ENCODE results near the gene CUBN. TPM values are rescaled to one million over a fixed set of nuclear protein-coding genes. Genes with fewer than 3 reads are reported as not detected.

CUBN gene
- total RNA-seq, 1 experiment from 2014 or later, result 1.3 TPM

- Histone ChIP-seq H3K27ac (ENCODE audit: low read length) (peak overlapping the region; percentile 59; the same call in 1 of the 2 replicates), H3K4me1 (ENCODE audit: control insufficient read depth, insufficient read depth, low read length) (no peaks in the 10 kb centered on the region), H3K4me3 (ENCODE audit: low read depth in 2 of 2, low read length in 2 of 2) (no peak overlapping the region), H3K27me3 (ENCODE audit: control insufficient read depth, insufficient read depth, low read length) (no peaks in the 10 kb centered on the region), H3K9me3 (ENCODE audit: control insufficient read depth, insufficient read depth, low read depth, low read length) (peaks cover 4% of the 10 kb centered on the region; the same call in 1 of the 2 replicates), H3K36me3 (ENCODE audit: control insufficient read depth, insufficient read depth, low read length) (no peaks in the 10 kb centered on the region)
- intact Hi-C loops (cut with micrococcal nuclease; ENCODE audit: unreplicated experiment), result no loop called here
- in situ Hi-C loops (cut with HindIII; ENCODE audit: low pct_unique_long_range_greater_than_20kb, low sequenced_read_pairs), result no loop called here
- POLR2A ChIA-PET, result no interaction called here
- no peak for DNase-seq (ENCODE audit: low read depth, low spot score)
- BruUV-seq (replicated peaks), result no TSS peak
- no peak for TF ChIP-seq CTCF (IDR thresholded peaks at IDR 0.05)
- no peak for TF ChIP-seq TCF7L2 (IDR thresholded peaks at IDR 0.05; ENCODE audit: low read depth, low read length)
- TF ChIP-seq REST (IDR thresholded peaks at IDR 0.05; ENCODE audit: insufficient read depth in 1 of 2, low read depth in 2 of 2, low read length in 1 of 2), result no peak
- TF ChIP-seq SIN3A (IDR thresholded peaks at IDR 0.05; ENCODE audit: borderline replicate concordance, insufficient read depth, low read depth, low read length), result no peak
- TF ChIP-seq POLR2AphosphoS5 (IDR thresholded peaks at IDR 0.05; ENCODE audit: low read depth, low read length), result no peak
- CTCF ChIA-PET, result no interaction called here
- no peak for ATAC-seq
These were observed 119.1 kb downstream of the CUBN start for GRCh38 chr10:17010363-17011145.

DNA sequence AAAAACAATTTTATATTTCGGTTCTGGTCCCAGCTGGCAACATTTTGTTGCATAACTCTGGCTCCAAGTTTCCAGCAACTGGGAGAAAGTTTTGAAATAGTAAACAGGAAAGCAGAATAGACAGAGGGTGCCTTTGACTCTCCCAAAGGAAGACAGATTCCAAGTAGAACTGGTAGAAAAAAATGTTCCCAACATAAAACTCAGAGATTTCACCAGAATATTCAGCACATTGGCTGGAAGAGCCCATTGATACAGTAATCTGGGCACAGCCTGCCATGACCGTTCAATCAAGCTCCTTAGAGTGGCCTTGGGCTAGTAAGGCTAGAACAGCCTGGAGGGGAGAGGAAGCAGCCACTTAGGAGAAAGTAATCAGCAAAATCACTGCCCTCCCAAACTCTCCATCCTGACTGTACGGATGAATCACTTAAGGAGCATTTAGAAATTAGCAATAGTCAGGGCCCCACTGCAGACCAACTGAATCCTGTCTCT lies 120.4 kb downstream of the CUBN start:
- TF ChIP-seq REST (IDR thresholded peaks at IDR 0.05; ENCODE audit: insufficient read depth in 1 of 2, low read depth in 2 of 2, low read length in 1 of 2) (no peak), CTCF (IDR thresholded peaks at IDR 0.05) (no peak), TCF7L2 (IDR thresholded peaks at IDR 0.05; ENCODE audit: low read depth, low read length) (no peak), SIN3A (IDR thresholded peaks at IDR 0.05; ENCODE audit: borderline replicate concordance, insufficient read depth, low read depth, low read length) (no peak), POLR2AphosphoS5 (IDR thresholded peaks at IDR 0.05; ENCODE audit: low read depth, low read length) (no peak)
- Histone ChIP-seq H3K27ac (ENCODE audit: low read length) (peak overlapping the region; percentile 66; the same call in 1 of the 2 replicates), H3K4me3 (ENCODE audit: low read depth in 2 of 2, low read length in 2 of 2) (no peak overlapping the region), H3K36me3 (ENCODE audit: control insufficient read depth, insufficient read depth, low read length) (no peaks in the 10 kb centered on the region), H3K27me3 (ENCODE audit: control insufficient read depth, insufficient read depth, low read length) (no peaks in the 10 kb centered on the region), H3K9me3 (ENCODE audit: control insufficient read depth, insufficient read depth, low read depth, low read length) (peaks cover 4% of the 10 kb centered on the region; the same call in 1 of the 2 replicates), H3K4me1 (ENCODE audit: control insufficient read depth, insufficient read depth, low read length) (no peaks in the 10 kb centered on the region)
- POLR2A ChIA-PET, result no interaction called here
- CTCF ChIA-PET, result no interaction called here
- BruUV-seq (replicated peaks), result no TSS peak
- ATAC-seq (no peak), DNase-seq (ENCODE audit: low read depth, low spot score) (no peak)
- in situ Hi-C loops (cut with HindIII; ENCODE audit: low pct_unique_long_range_greater_than_20kb, low sequenced_read_pairs) (no loop called here), intact Hi-C loops (cut with micrococcal nuclease; ENCODE audit: unreplicated experiment) (no loop called here)

Data from Panc1 (cell line).